Left forelimb (tissue), 1 donor: ENCODE measurements around the gene OR4K5.
"Not testable (repeated sequence)": the region's sequence is repeated elsewhere in the genome, so short reads cannot be mapped to it uniquely, and the experiment has no call there.

ENCODE experiments used
- DNase-seq: peaks from one replicate; pipeline ENCODE4 v3.0.0-alpha.2; 2018; ENCODE audit warnings: low spot score

Gene OR4K5, protein sequence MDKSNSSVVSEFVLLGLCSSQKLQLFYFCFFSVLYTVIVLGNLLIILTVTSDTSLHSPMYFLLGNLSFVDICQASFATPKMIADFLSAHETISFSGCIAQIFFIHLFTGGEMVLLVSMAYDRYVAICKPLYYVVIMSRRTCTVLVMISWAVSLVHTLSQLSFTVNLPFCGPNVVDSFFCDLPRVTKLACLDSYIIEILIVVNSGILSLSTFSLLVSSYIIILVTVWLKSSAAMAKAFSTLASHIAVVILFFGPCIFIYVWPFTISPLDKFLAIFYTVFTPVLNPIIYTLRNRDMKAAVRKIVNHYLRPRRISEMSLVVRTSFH

DNA sequence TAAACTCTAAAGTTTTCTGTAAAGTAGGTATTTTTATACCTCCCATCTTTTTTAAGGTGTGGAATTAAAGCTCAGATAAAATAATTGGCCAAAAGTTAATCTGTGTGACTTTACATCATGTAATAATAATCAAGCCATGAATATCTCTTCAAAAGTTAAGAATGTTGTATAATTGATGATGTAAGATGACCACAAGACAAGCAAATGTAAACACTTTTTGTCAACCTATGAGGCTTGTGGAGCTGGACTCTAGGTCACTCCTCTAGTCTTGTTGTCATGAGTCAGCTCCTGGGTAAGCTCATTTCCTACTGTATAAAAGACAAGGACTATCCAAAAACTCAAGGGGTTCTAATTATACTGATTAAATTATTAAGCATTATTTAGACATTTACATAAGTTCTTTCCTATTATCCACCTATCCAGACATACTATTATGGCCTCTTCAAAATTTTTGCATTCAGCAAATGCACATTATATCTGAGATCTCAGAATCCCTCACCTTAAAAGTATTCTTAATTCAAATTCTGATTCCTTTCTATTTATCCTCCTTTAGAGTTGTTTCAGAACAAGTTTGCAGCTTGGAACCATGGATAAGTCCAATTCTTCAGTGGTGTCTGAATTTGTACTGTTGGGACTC lies at the start of gene OR4K5:
TSS of gene OR4K5 (plus strand) at position 587 of the 637 bp plus-strand sequence. CDS start at position 587, 0 bp downstream.
- no peak for DNase-seq

DNA sequence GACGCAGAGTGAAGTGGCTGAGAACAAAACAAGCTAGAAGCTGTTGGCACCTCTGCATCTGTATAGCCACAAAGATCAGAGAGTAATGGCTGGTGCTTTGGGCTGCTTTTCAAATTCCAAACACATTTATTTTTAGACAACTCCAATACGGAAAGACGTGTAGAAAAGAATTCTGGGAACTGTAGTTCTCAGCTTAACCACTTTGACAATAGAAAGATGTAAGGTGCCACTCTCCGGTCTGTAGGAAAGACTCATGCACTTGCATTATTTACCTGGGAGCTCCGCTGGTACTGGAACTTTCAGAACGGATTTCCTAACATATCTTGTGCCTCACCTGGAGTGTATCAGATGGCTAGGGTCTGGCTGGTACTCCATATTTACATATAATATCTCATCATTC lies 47.2 kb upstream of the OR4K5 start:
- DNase-seq, result no peak

GRCh38 chr14:19874842-19875241 lies 45.6 kb upstream of the OR4K5 start, which contains the start of gene OR4K2:
TSS of gene OR4K2 (plus strand) at chr14:19875142. CDS start at chr14:19876268, 1,126 bp downstream.
- no peak for DNase-seq

- no peak for DNase-seq
Observed at GRCh38 chr14:19878029-19878642, 42.3 kb upstream of the OR4K5 start.

GRCh38 chr14:19895282-19895681 lies 25.1 kb upstream of the OR4K5 start:
- no peak for DNase-seq

- no peak for DNase-seq
Observed at GRCh38 chr14:19900999-19901398, 19.4 kb upstream of the OR4K5 start.

DNA sequence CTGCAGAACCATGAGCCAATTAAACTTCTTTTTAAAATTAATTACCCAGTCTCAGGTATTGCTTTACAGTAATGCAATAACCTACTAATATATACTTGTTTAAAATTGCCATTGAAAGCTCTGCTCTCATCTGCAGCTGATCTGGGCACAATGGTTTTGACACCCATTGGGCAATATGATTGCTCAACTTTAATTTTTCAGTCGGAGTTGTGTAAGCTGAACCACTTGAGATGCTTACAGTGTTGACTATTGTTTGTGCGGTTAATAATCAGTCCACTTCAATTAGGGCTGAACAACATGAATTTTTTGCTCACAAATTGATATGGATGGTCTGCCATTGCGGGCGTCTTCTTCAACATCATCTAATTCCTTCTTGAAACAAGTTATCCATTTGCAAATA lies 18.0 kb upstream of the OR4K5 start:
- no peak for DNase-seq

DNA sequence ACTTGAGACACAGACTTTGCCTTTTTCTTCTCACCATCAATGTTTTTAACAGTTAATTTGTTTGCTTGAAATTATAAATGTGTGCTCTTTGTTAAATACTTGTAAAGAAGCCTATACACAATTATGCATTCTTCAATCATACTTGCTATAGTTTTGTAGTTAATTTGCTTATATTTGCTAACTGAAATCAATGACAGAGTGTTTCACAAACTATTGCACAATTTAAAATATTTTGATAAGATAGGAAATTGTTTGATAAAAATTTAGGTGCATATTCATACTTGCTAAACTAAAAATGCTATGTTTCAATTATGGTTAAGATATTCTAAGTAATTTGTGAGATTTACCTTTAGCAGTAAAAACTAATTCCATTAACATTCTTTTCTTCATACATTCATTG lies 13.7 kb upstream of the OR4K5 start:
- DNase-seq, result no peak

- no peak for DNase-seq
Observed at GRCh38 chr14:19911114-19911513, 9.3 kb upstream of the OR4K5 start.

DNA sequence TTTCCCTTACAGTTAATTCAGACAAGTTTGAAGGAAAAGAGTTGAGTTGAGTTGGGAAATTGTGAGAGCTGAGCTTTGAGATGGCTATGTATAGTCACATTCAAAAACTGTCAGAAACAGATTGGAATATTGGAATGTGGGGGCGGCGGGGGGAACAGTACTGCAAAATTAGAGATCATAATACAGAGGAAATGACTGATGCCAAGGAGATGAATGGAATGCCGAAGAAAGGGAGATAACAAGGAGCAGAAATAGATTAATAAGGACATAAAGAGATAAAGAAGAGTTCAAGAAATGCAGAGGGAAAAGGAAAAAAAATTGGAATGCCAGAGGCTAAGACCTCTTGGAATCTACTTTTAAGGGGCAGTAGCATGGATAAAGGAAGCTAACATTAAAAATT lies 3.2 kb upstream of the OR4K5 start:
- DNase-seq, result no peak

- no peak for DNase-seq
Observed at GRCh38 chr14:19917955-19918518, 2.4 kb upstream of the OR4K5 start.

DNA sequence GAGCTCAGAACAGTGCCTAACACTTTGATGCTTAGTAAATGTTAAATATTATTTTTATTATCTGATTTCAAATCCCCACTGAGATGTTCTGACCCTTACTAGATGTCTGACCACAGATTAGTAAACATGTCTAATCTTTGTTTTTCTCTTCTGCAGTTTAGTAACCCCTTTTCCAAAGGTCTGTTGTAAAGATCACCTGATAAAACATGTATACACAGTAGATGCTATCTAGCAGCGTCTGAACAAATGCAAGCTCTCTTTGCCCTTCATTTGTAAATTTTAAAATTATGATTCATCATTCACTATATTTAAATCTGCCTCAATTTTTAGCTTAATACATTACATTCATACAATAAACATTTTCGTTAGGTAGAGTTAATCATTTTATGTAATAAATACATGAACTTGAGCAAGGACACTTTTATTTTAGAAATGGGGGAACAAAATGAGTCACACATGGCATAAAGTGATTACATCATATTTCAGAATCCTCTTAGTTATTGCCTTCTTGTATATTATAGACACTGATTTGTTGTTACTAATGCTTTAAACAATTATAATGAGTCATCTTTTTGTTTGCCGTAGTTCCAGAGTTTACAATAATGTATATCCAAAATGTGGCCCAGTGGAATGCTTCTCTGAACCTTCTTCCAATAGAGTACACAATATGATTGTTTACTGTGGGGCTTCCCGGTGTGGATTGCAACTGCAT lies 1.7 kb upstream of the OR4K5 start:
- DNase-seq, result no peak

- DNase-seq, result no peak
Observed at GRCh38 chr14:19930617-19931016, 10.2 kb downstream of the OR4K5 start, which contains the start of gene OR4K1. TSS of gene OR4K1 (plus strand) at chr14:19930917. CDS start at chr14:19935667, 4,750 bp downstream.

DNA sequence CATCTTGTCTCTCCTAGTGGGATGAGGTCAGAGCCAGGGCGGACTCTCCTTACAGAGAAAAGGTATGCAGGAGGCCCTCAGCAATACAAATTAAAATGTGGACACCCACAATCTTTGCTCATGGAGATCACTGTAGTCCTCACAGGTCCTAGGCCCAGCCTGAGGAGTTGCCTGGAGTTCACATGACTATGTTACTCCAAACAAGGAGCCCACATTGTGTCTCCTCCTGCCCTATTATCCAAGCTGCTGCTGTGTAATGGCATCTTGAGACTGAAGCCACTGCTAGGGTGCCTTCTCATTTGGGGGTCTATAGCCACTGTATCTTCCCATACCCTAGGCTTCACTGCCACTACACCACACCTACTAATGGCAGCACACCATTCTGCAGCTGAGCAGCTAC lies 21.3 kb downstream of the OR4K5 start:
- no peak for DNase-seq

GRCh38 chr14:19947413-19948090 lies 27.1 kb downstream of the OR4K5 start:
- no peak for DNase-seq

DNA sequence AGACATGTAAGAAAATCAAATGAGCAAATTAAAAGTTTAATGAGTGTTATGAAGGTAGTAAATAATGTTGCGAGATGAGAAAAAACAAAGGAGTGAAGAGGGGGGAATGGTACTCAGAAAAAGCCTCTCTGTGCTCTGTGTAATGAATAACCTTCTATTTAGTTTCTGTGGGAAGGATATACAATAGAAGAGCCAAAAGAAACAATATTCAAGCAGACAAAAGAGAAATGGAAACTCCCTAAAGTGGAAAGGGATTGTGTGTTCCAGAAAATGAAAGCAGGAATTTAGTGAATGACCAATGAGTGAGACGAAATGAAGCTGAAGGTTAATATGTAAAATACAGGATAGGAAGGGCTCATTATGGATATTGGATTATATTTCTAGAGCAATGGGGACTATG lies 28.8 kb downstream of the OR4K5 start:
- DNase-seq, result no peak

GRCh38 chr14:19969735-19970134 lies 49.3 kb downstream of the OR4K5 start:
- DNase-seq, result not testable (repeated sequence)
